T47D (cell line): Measurements from ENCODE around the gene OR2T1.
A peak's percentile ranks its signal among the peaks of the same experiment; 100 is the strongest.

ENCODE experiments used
- DNase-seq, 2 experiments: peaks; one replicate each; pipeline versions ENCODE4 v3.0.0 to v3.0.0-alpha.2; 2011 to 2012; ENCODE audit warnings: low read depth in 1 of 2, low spot score in 1 of 2
- JUND ChIP-seq: IDR thresholded peaks from 2 replicates; pipeline ENCODE4 v1.6.1; 2012; ENCODE audit warnings: low read depth
- in situ Hi-C: cut with HindIII; loops from 2 replicates; pipeline ENCODE4 v1.10.0; 2016; ENCODE audit warnings: low sequenced_read_pairs, low pct_unique_long_range_greater_than_20kb

The OR2T1 gene

DNA sequence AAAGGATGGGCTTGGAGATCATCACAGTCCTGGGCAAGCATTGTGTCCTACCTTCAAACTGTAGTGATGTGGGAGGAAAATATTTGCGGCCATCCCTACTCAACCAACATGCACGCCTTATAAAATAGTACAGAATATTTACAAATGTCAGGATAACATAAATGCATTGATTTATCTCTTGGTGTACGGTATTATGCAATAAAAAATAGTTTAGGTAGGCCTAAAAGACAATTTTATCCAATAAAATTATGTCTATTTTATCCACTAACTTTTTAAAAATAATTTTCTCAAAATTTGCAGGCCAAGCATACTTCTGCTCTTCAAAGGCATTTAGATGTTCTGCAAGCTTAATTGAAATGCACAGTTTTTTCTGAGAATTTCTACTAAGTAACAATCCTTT is at the start of gene OR2T1:
OR2T1 (plus strand) TSS at position 301 of the 400 bp plus-strand sequence. CDS start 3,100 bp downstream, outside the sequence.
- in situ Hi-C loops = no loop called here
- DNase-seq = no peak
- no peak for TF ChIP-seq JUND

- no peak for TF ChIP-seq JUND
- in situ Hi-C loops = no loop called here
- no peak for DNase-seq
Measured at GRCh38 chr1:248359415-248359814, 43.4 kb upstream of the OR2T1 start.

DNA sequence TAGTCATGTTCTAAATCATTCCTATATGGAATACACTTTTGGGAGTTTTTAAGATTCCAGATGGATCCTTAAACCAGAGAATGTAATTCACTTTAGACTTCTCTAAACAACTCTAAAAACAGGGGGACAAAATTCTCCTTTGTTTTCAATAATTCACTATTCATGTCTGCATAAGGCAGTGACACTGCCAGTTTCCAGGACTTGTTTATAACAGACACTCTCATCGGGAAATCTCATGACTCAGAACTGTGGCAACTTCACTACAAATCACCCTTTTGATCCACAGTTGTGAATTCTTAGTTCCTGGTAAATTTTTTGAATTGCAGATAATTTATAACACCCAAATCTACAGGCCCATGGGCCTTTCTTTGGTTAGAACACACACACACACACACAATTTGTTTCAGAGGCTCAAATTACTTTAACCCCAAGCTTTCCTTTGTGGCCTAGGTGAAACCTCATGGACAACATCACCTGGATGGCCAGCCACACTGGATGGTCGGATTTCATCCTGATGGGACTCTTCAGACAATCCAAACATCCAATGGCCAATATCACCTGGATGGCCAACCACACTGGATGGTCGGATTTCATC is 41.6 kb upstream of the OR2T1 start, which contains the start of gene OR2T4:
OR2T4 (plus strand) TSS at position 545 of the 595 bp plus-strand sequence; CDS start at position 545, 0 bp downstream.
- DNase-seq = no peak
- TF ChIP-seq JUND = no peak
- in situ Hi-C loops = no loop called here

DNA sequence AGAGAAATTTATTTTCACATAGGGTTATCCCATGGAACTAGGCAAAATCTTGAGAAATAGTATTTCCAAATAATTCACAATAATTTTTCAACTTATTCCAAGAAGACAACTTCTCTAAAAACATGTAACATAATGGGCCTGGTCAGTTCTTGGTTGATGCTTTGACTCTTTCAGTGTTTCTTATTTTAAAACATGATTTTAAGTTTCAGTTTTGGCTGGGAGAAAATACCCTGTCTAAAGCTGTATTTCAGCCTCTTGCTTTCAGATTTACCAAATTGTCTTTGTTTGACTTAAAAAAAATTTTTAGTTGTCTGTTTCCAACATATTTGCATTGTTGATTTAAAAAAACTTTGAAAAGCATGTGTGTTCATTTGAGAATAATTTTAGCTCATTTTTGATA is 36.2 kb upstream of the OR2T1 start:
- in situ Hi-C loops = no loop called here
- DNase-seq = no peak
- TF ChIP-seq JUND = no peak

GRCh38 chr1:248372394-248372793 is 30.5 kb upstream of the OR2T1 start:
- no peak for DNase-seq
- TF ChIP-seq JUND = no peak
- in situ Hi-C loops = no loop called here

- no peak for TF ChIP-seq JUND
- in situ Hi-C loops = no loop called here
- DNase-seq = no peak
Measured at GRCh38 chr1:248373761-248374160, 29.1 kb upstream of the OR2T1 start.

DNA sequence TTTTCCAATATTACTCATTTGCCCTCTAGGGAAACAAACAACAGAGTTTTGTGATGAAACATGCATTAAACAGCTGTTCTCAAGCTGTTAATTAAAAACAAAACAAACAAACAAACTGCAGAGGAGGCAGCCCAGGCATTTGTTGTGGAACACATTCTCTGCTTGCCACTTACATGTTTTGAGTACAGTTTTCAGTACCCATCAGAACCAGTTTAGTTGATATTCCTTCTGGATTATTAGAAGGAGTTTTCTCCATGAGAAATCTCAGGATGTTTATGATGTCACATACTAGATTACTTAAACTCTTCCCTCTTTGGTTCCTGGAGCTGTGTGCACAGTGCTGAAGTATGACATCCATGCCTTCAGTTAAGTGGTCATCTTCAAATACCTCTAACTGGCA is 27.4 kb upstream of the OR2T1 start, which contains the start of gene OR2T6:
OR2T6 (plus strand) TSS at position 301 of the 400 bp plus-strand sequence. CDS start 11,863 bp downstream, outside the sequence.
- DNase-seq = no peak
- TF ChIP-seq JUND = no peak
- in situ Hi-C loops = no loop called here

- TF ChIP-seq JUND = no peak
- no peak for DNase-seq
- in situ Hi-C loops = no loop called here
Measured at GRCh38 chr1:248376916-248377315, 25.9 kb upstream of the OR2T1 start.

GRCh38 chr1:248380854-248381253 is 22.0 kb upstream of the OR2T1 start:
- in situ Hi-C loops = no loop called here
- DNase-seq = no peak
- TF ChIP-seq JUND = no peak

DNA sequence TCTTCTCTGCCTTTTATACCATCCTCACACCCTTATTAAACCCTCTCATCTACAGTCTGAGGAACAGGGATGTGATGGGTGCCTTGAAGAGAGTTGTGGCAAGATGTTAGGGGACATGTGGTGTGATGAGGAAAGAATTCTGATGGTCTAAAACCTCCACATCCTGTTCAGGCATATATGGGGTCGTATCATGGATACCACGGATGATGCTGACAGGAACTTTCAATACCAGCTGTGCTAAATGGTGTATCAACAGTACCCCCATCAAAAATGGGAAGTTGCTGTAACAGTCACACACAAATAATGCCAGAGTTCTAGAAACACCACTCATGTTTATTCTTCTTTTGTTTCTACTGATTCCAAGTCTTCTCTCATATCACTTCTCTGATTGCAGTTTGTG is 14.4 kb upstream of the OR2T1 start:
- TF ChIP-seq JUND = no peak
- in situ Hi-C loops = no loop called here
- no peak for DNase-seq

DNA sequence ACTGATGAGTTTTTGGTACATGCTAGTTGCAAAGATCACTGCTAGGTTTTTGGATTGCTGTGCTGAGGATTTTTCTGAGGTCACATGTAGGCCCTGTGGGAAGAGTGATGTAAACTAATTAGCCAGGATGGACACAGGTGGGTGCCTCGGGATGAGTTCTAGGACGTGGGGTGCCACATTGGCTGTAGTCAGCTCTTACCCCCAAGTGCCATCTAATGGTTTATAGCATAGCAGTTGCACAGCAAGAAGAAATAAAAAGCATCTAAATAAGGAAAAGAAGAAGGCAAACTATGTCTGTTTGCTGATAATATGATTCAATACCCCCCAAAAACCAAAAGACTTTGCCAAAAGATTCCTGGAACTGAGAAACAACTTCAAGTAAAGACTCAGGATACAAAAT is 9.8 kb upstream of the OR2T1 start:
- no peak for TF ChIP-seq JUND
- DNase-seq = no peak
- in situ Hi-C loops = no loop called here

- DNase-seq = peak in 1 of 2 experiments; percentile 35
- in situ Hi-C loops = no loop called here
- TF ChIP-seq JUND = no peak
Measured at GRCh38 chr1:248404024-248404423, 1.2 kb downstream of the OR2T1 start.

GRCh38 chr1:248406721-248407692 is 4.2 kb downstream of the OR2T1 start:
- no peak for TF ChIP-seq JUND
- in situ Hi-C loops = no loop called here
- DNase-seq = no peak
